ENCODE results near the gene ZNF581.

ZNF581 gene

GRCh38 chr19:55606471-55606787, 37.0 kb upstream of the ZNF581 start:
- no peak for DNase-seq
- intact Hi-C loops (cut with DNase I) = no loop called here

GRCh38 chr19:55606817-55607216, 36.6 kb upstream of the ZNF581 start:
- DNase-seq = no peak
- intact Hi-C loops (cut with DNase I) = no loop called here

GRCh38 chr19:55609326-55609725, 34.1 kb upstream of the ZNF581 start:
- intact Hi-C loops (cut with DNase I) = no loop called here
- DNase-seq = no peak

GRCh38 chr19:55611300-55611982, 32.0 kb upstream of the ZNF581 start:
- DNase-seq = no peak

GRCh38 chr19:55611983-55612645, 31.3 kb upstream of the ZNF581 start:
- intact Hi-C loops (cut with DNase I) = no loop called here
- DNase-seq = no peak

More at GRCh38 chr19:55611300-55611982, 32.0 kb upstream of the ZNF581 start:
- intact Hi-C loops (cut with DNase I) = no loop called here

- DNase-seq = no peak
- intact Hi-C loops (cut with DNase I) = no loop called here
These were observed 30.1 kb upstream of the ZNF581 start for GRCh38 chr19:55613396-55613795.

GRCh38 chr19:55613930-55614710, 29.3 kb upstream of the ZNF581 start:
- no peak for DNase-seq
- intact Hi-C loops (cut with DNase I) = no loop called here

GRCh38 chr19:55614711-55615542, 28.5 kb upstream of the ZNF581 start:
- intact Hi-C loops (cut with DNase I) = no loop called here
- DNase-seq = no peak

- DNase-seq = no peak
- intact Hi-C loops (cut with DNase I) = no loop called here
These were observed 27.7 kb upstream of the ZNF581 start for GRCh38 chr19:55615543-55616394.

GRCh38 chr19:55616395-55616875, 27.0 kb upstream of the ZNF581 start:
- DNase-seq = no peak
- intact Hi-C loops (cut with DNase I) = no loop called here

GRCh38 chr19:55617426-55617825, 26.0 kb upstream of the ZNF581 start:
- intact Hi-C loops (cut with DNase I) = no loop called here
- no peak for DNase-seq

GRCh38 chr19:55618426-55618825, 25.0 kb upstream of the ZNF581 start:
- no peak for DNase-seq
- intact Hi-C loops (cut with DNase I) = no loop called here

- intact Hi-C loops (cut with DNase I) = no loop called here
- DNase-seq = no peak
These were observed 24.2 kb upstream of the ZNF581 start for GRCh38 chr19:55619286-55619685.

GRCh38 chr19:55620410-55621204, 22.8 kb upstream of the ZNF581 start:
- intact Hi-C loops (cut with DNase I) = no loop called here
- DNase-seq = peak in 1 of 42 donors; percentile 44

- DNase-seq = no peak
- intact Hi-C loops (cut with DNase I) = no loop called here
These were observed 22.2 kb upstream of the ZNF581 start for GRCh38 chr19:55621205-55621672.

GRCh38 chr19:55621673-55622231, 21.7 kb upstream of the ZNF581 start:
- no peak for DNase-seq

More at GRCh38 chr19:55621673-55622231, 21.7 kb upstream of the ZNF581 start:
- intact Hi-C loops (cut with DNase I) = no loop called here
